Stimulated activated CD4-positive, alpha-beta T cell treated with anti-CD3 and anti-CD28 coated beads, Interleukin-12 subunit alpha, Interleukin-12 subunit beta, amount 100 ng/mL, for 24 hours (primary cell): Measurements from ENCODE around the gene EML6.

ENCODE experiments used
- DNase-seq, 2 experiments: peaks; one replicate each; pipeline ENCODE4 v3.0.0-alpha.2; 2020; ENCODE audit warnings: low read depth in 2 of 2

The EML6 gene

DNA sequence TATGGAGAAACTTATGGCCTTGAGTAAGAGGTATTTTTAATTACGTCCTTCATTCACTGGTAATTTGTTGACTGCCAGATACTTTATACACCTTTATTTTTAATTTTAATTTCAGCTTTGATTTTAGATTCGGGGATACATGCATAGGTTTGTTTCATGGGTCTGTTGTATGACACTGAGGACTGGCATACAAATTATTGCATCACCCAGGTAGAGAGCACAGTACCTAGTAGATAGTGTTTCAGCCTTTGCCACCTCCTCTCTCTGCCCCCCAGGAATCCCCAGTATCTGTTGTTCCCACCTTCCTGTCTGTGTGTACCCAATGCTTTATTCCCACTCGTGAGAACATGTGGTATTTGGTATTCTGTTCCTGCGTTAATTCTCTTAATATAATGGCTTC is 188.8 kb downstream of the EML6 start:
- no peak for DNase-seq

DNA sequence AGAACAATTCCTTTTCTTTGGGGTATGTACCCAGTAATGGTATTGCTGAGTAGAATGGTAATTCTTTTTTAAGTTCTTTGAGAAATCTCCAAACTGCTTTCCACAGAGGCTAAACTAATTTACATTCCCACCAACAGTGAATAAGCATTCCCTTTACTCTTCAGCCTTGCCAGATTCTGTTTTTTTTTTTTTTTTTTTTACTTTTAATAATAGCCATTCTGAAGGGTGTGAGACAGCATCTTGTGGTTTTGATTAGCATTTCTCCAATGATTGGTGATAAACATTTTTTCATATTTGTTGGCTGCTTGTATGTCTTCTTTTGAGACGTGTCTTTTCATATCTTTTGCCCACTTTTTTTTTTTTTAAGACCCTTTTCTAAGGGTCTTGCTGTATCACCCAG is 189.4 kb downstream of the EML6 start:
- no peak for DNase-seq

DNA sequence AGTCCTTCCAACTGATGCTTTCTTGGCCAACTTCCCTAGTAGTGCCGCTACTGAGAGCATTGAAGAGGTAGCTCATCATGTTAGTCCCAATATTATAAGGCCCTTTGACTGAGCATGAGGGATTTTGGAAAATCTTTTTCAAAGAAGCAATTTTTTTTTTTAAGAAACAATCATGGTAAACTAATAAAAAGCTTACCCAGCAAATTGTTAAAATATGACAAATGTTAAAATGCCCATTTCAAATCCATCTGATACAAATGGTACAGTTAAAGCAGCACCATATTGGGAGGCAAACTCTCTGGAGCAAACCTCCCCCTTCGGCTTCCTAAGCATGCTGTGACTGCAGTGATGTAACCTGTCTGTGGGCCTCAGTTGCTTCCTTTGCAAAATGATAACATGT is 191.2 kb downstream of the EML6 start:
- no peak for DNase-seq

DNA sequence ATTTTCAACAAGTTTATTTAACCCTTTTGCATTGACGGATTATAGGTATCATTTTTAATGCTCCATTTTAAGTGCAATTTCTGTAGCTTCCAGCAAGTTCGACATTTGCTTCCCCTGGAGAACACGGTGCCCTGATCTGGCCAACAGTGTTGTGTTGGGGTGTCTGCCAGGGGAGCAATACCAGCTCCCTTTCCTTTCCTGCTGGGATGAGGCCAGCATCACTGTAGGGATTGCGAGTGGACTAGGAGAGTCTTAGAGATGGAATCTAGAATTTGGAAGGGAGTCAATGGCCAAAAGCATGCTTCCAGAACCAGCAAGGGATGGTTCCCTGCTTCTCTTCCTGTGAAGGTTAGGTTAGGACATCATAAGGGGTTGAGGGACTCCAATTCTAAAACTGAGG is 191.6 kb downstream of the EML6 start:
- no peak for DNase-seq

DNA sequence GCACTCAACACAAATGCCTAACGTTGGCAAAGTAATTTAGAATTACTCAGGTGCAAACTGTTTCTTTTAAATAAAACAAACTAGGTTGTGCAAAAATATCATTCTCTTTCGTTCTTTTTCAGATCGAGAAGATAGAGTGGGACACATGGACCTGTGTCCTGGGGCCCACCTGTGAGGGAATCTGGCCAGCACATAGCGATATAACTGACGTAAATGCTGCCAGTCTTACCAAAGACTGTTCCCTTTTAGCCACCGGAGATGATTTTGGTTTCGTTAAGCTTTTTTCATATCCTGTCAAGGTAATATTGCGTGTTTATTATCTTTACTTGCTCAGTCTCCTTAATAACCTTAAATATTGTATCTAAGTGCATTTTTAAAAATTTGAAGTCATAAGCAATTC is 193.2 kb downstream of the EML6 start:
- DNase-seq: no peak

DNA sequence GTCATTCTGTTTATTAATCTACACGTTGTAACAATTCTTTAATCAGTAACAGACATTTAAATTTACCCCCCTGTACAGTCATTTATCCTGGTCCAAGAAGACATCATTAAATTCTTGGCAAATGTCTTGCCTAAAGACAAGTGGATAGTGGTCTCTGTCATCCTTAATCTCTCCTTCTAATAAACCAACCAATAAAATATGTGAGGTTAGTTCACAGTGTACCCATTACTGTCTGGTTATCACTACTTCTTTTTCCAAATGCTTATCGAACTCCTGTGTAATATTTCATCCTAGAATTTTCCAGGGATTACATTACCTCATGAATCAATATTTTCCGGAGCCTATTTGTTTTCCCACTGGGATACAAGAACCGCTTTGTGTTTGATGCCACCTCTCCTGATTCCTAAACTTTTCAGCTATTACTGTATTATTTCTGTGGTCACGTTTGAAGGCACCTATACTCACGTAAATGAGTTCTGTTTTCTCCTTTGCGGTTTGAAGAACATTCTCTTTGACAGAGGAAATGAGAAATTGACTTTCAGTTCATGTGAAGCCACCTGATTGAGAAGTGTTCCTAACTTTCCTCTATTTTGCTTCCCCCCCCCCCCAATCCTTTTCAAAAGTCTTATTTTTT is 195.3 kb downstream of the EML6 start:
- no peak for DNase-seq

DNA sequence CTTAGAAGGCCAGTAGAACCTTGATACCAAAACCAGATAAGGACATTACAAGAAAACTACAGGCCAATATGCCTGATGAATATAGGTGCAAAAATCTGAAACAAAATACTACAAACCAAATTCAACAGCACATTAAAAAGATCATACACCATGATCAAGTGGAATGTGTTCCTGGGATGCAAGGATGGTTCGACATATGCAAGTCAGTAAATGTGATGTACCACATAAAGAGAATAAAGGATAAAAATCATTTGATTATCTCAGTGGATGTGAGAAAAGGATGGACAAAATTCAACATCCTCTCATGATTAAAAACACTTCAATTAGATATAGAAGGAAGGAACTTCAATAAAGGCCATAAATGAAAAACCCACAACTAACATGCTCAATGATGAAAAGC is 197.2 kb downstream of the EML6 start:
- DNase-seq: no peak

DNA sequence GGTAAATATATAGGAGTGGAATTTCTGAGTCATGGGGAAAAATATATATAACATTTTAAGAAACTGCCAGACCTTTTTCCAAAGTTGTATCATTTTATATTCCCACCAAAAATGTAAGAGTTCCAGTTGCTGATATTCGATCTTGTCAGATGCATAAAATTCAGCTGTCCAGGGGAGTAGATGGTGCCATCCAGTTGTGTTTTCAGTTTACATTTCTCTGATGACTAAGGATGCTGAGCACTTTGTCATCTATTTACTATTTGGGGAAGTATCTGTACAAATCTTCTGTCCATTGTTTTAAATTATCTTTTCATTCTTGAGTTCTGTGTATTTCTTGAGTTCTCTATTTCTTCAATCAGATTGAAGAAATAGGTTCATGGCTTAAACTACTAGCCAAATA is 200.7 kb downstream of the EML6 start:
- DNase-seq: no peak

DNA sequence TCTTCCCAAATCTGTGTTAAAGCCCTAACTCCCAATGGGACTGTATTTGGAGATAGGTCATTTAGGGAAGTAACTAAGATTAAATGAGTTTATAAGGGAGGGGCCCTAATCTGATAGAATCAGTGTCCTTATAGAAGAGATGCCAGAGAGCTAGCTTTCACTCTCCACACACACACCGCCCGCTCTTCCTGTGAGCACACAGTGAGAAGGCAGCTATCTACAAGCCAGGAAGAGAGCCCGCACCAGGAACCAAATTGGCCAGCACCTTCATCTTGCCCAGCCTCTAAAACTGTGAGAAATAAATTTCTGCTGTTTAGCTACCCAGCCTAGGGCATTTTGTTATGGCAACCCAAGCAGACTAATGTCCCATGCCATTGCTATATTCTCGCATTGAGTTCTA is 201.6 kb downstream of the EML6 start:
- no peak for DNase-seq

DNA sequence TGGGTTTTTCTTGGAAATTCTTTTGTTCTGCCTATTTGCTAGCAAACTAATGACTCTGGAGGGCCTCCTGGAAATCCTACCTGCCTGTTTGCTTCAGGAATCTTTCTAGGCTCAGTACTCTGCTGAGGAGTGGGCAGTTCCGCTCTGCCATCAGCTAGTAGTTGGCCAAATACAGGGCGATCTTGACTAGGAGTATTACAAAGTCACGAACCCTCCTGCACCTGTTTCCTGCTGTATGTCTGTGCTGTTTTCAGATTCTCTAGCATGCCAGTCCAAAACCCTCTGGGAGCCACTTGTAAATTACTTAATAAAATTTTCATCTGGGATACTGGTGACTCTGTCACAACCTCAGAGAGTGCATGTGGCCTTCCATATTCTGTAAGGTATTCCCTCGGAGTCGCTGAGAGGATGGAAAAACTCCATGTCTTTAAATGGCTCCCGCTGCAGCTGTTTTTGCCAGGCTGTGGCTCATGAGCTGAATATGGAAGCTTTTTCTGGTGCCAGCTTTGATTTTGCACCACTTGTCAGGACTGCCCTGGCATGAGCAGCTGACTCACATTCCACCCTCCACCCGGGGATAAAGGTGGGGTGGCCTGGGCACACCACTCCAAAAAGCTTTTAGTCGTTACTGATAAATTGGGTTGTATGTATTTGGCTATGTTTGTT is 203.8 kb downstream of the EML6 start:
- no peak for DNase-seq

DNA sequence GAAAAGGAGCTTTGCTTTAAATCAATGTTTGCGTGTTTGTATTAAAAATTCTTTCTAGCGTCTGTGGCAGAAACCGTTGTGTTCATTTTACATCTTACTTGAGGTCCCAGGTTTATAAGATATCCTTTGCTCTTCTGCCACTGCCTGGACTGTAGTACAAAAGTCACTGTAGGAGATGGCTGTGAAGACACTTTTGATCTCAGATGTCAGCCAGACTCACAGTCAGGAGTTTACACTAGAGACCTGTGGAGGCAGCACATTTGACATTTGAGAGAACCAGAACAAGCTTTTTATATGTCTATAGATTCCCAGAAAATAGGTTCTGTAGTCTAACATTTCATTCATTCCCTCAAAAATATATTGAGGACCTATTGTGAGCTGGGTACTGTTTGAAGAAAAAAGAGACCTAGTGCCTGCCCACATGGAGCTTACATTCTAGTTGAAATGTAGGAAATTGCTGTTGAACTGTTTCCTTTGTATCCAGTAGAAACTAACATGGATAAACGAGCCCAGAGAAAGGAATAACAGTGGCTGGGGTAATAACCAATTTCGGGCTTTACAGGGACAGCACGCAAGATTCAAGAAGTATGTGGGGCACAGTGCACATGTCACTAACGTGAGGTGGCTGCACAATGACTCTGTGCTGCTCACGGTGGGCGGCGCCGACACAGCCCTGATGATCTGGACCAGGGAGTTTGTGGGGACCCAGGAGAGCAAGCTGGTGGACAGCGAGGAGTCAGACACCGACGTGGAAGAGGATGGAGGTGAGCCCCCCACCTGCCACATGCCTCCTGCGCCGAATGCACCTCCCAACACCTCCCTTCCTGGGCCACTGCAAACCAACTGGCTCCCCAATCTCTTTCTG is 204.5 kb downstream of the EML6 start:
- no peak for DNase-seq

DNA sequence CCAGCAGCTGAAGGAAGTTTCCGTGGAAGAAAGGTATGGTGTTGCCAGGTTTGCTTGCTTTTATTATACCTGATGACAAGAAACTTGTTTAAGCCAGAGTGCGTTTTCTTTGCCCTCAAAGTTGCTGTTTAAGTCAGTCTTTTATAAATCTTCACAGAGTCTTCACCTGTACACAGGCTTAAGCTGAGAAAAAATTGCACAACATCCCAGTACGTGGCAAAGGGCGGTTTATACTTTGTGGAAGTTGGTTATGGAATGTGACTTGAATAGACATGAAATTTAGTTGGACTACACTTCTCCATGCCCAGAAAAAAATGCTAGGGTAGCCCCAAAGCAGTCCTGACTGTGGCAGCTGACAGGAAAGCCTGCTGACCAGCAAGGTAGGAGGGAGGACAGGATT is 205.3 kb downstream of the EML6 start:
- DNase-seq: no peak

DNA sequence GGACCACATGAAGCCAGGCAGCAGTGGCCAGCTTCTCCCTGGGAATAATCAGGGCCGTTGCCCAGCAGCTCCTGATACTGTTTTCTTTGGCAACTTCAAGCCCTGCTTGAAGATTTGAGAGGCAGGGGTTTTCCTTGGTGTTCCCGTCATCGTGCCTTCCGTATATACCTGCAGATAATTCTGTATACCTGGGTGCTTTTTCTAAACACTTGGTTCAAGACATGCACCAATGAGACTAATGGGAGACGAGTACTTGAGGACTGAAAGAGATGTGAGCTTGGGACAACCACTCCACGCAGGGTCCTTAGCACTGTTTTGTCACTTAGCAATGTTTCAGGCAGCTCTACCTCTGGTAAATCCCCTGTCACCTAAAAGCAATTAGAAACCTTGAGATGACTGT is 208.0 kb downstream of the EML6 start:
- no peak for DNase-seq

DNA sequence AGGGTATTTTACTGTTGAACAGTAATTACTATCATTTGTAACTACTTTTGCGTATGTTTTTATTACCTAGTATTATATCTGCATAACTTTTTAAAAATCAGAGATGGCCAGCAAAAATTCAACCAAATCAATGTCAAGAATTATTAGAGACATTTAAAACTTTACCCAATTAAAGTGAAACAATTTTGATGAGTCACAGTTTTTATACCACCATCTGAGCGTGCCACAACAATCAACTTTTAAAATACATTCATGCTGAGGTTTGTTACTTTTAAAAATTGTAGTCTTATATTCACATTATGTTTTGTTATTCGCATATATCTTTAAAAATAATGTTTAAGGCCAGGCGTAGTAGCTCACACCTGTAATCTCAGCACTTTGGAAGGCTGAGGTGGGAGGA is 211.9 kb downstream of the EML6 start:
- no peak for DNase-seq

DNA sequence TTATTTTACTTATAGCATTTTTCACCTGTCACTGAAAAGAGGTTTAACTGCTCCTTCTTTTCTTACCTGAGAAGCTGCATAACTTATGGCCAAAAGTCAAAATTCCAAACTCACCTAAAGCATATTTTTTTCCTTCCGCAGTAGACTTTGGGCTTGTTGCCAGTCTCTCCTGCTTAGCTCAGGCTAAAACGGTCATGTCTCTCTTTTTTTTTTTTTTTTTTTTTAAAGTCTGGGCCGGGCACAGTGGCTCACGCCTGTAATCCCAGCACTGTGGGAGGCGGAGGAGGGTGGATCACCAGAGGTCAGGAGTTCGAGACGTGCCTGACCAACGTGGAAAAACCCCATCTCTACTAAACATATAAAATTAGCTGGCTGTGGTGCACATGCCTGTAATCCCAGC is 213.3 kb downstream of the EML6 start:
- DNase-seq: no peak

DNA sequence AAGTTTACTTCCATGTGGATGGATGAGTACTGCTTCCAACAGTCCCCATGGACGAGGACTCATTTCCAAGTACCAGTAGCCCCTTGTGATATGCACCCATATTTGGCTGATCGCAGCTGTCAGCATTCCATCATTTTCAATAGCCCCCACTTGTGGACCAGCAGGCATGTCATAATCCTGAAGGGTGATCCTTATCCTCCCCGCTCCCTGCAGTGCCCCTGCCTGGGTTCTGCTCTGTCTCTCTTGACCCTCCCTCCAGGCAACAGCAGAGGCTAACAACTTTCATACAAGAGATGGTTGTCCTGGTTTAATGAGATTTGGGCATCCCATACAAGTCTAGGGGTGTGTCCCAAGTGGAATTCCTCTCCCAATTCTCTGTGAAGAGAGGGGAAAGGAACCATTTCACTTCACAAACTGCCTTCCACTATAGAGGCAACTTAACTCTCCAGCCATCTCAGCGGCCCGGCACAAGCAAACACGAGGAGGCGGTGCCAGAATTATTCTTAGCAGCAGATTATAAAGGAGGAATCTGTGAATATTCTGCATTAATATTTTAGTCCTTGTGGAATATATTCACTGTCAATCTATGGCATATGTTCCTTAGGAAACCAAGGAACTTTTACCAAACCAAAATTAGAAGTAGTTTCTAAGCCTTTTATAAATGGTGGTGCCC is 216.1 kb downstream of the EML6 start:
- no peak for DNase-seq

DNA sequence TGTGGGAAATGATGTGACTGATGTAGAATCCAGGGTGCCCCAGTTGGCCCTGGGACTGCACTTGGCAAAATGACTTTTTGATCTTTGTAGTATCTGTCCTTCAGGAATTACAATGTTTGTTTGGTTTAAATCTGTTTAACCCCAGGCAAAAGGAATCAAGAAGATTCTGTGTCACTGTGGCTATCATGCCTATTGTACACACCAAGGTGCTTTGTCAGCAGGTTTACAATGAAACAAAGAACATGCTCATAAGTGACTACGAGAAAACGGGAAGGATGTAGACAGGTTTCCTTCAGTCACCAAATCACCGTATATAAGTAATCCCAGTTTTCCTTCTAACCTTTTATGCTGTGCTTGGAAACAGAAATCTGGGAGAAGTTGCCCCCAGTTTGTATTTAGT is 217.3 kb downstream of the EML6 start:
- no peak for DNase-seq

DNA sequence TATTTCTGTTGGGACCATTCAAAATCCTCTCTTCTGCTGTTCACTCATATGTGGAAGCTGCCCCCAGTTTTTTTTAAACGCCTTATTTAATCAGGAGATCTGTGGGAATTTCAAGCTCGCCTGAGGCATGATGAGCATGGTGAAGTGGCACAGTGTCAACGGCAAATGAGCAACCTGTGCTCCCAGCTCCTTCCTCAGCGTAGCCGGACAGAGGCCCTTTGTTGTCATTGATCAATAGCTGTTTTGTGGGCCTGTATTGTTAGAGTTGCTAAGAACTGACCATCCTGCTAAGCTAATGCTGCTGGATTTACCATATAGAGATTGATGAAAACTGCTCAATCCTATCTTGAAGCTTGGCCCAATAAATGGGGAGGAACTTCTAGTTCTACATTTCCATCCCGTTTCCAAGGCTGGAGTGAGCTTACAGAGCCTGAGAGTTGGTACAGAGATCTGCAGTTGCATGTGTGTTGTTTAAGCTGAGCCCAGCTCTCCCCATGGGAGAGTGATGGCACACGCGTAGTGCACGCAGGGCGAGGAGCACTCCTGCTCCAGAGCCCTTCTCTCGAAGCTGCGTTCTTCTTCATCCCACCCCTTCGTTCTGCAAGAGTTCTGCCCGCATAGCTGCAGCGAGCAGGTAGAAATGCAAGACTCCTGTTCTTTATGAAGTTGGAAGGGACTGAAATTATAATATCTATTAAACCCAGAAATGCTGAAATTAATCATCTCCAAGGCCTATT is 218.0 kb downstream of the EML6 start:
- no peak for DNase-seq

DNA sequence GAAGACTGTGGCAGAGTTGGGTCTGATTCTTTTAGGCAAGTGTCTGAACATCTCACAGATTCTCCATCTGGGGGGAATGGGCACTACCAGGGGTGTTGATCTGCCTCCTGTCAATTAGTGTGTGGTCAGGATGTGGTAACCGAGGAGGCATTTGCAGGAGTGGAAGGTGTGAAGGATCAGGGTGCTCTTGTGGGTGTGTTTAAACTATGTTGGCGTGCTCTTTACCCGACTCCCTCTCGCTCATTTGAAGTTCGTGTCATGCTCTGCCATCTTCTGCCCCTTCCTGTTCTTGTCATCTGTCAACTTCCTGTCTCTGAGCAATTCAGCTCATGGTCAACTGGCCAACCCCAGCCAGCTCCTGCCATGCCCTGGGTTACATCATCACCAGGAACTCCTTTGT is 218.9 kb downstream of the EML6 start:
- no peak for DNase-seq

DNA sequence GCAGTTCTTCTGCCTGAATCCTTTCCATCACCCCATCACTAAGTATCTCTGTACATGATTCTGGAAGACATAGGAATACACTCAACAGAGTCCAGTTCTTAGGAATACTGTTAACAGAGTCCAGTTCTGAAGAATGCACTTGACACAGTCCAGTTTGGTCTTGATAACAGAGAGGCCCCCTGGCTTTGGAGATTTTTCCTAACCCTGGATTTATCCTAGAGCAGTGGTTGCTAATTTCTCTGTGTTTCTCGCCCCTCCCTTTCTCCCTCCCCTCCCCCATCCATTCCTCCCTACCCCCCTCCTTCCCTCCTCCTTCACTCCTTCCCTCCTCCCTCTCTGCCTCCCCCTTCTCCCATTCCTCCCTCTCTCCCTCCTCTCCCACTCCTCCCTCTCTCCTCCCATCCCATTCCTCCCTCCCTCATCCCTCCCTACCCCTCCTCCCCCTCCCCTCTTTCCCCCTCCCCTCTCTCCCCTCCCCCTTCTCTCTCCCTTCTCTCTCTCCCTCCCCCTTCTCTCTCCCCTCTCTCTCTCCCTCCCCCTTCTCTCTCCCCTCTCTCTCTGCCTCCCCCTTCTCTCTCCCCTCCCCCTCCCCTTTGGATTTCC is 221.4 kb downstream of the EML6 start:
- no peak for DNase-seq
